Gastroesophageal sphincter (tissue), 4 donors: ENCODE data around the gene AHRR. TPM values are rescaled to one million over a fixed set of nuclear protein-coding genes. Genes with fewer than 3 reads are reported as not detected.

ENCODE experiments used
- ATAC-seq: fragments of 150-250 bp; one replicate; pipeline ENCODE4 v1.9.1; 2016; ENCODE audit warnings: mild to moderate bottlenecking, moderate library complexity
- H3K27ac ChIP-seq, 4 donors: fragments of 200-600 bp; sonication (generic) in 3 of 4; 1 replicate in 3 of 4; 2 replicates in 1 of 4; pipeline ENCODE4 v1.5.1; 2016 to 2019
- H3K27me3 ChIP-seq: fragments of 200-600 bp; sonication (generic); one replicate; pipeline ENCODE4 v1.5.1; 2019
- H3K36me3 ChIP-seq, 2 donors: fragments of 200-600 bp; sonication (generic); one replicate each; pipeline ENCODE4 v1.5.1; 2019; ENCODE audit warnings: control low read depth in 1 of 2
- H3K4me1 ChIP-seq, 3 donors: fragments of 200-600 bp; sonication (generic); 1 replicate in 2 of 3; 2 replicates in 1 of 3; pipeline ENCODE4 v1.5.1; 2016 to 2019; ENCODE audit warnings: control low read depth in 2 of 3
- H3K4me3 ChIP-seq, 2 donors: fragments of 200-600 bp; sonication (generic); one replicate each; pipeline ENCODE4 v1.5.1; 2019; ENCODE audit warnings: mild to moderate bottlenecking in 1 of 2, moderate library complexity in 1 of 2
- H3K9me3 ChIP-seq, 3 donors: fragments of 200-600 bp; sonication (generic); one replicate each; pipeline ENCODE4 v1.5.1; 2017 to 2019; ENCODE audit warnings: control low read depth in 2 of 3
- EP300 ChIP-seq: sonication (generic); formaldehyde crosslinking; IDR thresholded peaks from one replicate; pipeline ENCODE4 v1.6.1; 2017; ENCODE audit warnings: antibody characterized with exemption, mild to moderate bottlenecking
- POLR2A ChIP-seq, 2 donors: fragments of 450-650 bp; IDR thresholded peaks; one replicate each; pipeline ENCODE4 v1.6.1; 2017; ENCODE audit warnings: antibody characterized with exemption in 2 of 2, mild to moderate bottlenecking in 2 of 2, moderate library complexity in 1 of 2
- POLR2AphosphoS5 ChIP-seq: sonication (generic); formaldehyde crosslinking; IDR thresholded peaks from one replicate; pipeline ENCODE4 v1.6.1; 2017; ENCODE audit warnings: antibody characterized with exemption
- WGBS, 2 donors: methylation state at CpG; one replicate each; pipeline ENCODE4 v1.1.5; 2018; ENCODE audit warnings: low coverage in 1 of 2; 5-methylcytosine and 5-hydroxymethylcytosine counted together
- total RNA-seq, 4 donors: library from RNA; depleted of rRNA; stranded (reverse); fragments of >200 nt; gene quantifications; one replicate each; pipeline ENCODE4 v1.1.0, GENCODE V29; 2016
- TF ChIP-seq, protein P1 (sequence below), 4 experiments: fragments of 200-600 bp in 2 of 4; fragments of 450-650 bp in 2 of 4; sonication (generic) in 1 of 4; IDR thresholded peaks; one replicate each; pipeline ENCODE4 v1.5.1; 2017 to 2019; ENCODE audit warnings: antibody characterized with exemption in 4 of 4, mild to moderate bottlenecking in 2 of 4, moderate library complexity in 2 of 4

The AHRR gene
- total RNA-seq, 4 donors from 2014 or later, result 0.15 to 1.7 (median 0.45) TPM

DNA sequence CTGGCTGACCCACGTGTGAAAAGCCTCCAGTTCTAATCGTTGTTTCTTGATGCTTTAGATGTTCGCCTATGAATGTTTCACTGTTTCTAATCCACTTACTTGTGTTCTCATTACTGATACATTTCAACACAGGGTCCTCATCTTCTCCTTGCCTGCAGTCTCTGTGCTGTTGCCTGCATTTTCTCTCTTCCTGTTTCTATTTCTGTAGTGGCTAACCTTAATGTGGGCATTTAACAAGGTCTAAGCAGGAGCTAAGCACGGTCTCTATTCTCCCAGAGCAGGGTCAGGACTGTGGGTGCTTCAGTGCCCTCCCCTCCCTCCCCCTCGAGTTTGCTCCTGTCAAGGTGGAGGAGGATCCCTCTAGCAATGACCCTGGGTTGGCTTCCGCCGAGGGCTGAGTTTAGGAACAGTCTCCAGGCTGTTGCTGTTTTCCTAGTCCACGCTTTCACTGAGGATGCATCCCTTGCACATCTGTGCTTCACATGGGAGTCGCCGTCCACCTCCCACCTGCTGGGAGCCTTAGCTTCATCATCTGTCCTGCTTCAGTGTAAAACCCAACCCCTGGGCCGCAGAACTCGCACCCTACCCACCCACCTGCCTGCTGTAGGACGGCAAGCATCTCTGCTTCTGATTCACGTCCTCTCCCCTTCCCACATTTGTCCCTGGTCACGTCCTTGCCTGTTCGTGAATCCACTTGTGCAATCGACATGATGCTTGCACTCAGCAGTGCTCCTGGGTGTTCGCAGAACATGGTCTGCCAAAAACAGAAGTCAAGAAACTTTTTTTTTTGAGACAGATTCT is 119.1 kb downstream of the AHRR start:
- no peaks in the 10 kb centered on the region for H3K9me3 ChIP-seq
- WGBS, 2 donors, result 66 to 77% methylated on average over 6 to 12 of the region's 18 CpGs
- peaks cover 0 to 2% of the 10 kb centered on the region in 2 donors for H3K36me3 ChIP-seq
- H3K4me1 ChIP-seq, result peaks cover 0 to 31% (median 15%) of the 10 kb centered on the region in 3 donors
- peaks cover 25% of the 10 kb centered on the region for H3K27me3 ChIP-seq
- H3K4me3 ChIP-seq, result no peak overlapping the region
- TF ChIP-seq, protein P1, sequence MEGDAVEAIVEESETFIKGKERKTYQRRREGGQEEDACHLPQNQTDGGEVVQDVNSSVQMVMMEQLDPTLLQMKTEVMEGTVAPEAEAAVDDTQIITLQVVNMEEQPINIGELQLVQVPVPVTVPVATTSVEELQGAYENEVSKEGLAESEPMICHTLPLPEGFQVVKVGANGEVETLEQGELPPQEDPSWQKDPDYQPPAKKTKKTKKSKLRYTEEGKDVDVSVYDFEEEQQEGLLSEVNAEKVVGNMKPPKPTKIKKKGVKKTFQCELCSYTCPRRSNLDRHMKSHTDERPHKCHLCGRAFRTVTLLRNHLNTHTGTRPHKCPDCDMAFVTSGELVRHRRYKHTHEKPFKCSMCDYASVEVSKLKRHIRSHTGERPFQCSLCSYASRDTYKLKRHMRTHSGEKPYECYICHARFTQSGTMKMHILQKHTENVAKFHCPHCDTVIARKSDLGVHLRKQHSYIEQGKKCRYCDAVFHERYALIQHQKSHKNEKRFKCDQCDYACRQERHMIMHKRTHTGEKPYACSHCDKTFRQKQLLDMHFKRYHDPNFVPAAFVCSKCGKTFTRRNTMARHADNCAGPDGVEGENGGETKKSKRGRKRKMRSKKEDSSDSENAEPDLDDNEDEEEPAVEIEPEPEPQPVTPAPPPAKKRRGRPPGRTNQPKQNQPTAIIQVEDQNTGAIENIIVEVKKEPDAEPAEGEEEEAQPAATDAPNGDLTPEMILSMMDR (IDR thresholded peaks at IDR 0.05), result no peak
- TF ChIP-seq POLR2A (IDR thresholded peaks at IDR 0.05) (no peak), POLR2AphosphoS5 (no peak), EP300 (no peak)
- H3K27ac ChIP-seq, result no peak overlapping the region
- ATAC-seq, result no peak

DNA sequence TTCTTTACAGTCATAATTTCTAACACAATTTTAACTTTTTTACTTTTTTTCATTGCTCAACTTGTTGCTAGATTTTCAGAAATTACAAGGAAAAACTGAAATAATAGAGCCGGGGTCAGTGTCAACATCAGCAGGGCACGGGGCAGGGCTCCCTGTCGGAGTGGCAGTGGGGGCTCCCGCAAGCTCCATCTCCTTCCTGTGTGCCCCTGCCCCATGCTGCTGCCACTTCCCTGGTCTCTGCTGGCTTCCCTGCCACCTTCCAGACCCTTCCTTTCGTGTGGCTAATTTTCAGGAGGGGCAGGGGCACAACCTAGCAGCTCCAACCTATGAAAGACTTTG is 120.5 kb downstream of the AHRR start:
- TF ChIP-seq, protein P1 (IDR thresholded peaks at IDR 0.05), result no peak
- TF ChIP-seq POLR2A (IDR thresholded peaks at IDR 0.05), result no peak
- no peak for TF ChIP-seq EP300
- TF ChIP-seq POLR2AphosphoS5, result no peak
- Histone ChIP-seq H3K4me3 (peak overlapping the region in 1 of 2 donors; percentile 96), H3K27me3 (peaks cover 12% of the 10 kb centered on the region), H3K36me3 (peaks cover 0 to 15% of the 10 kb centered on the region in 2 donors), H3K9me3 (no peaks in the 10 kb centered on the region), H3K4me1 (peaks cover 0 to 36% (median 15%) of the 10 kb centered on the region in 3 donors), H3K27ac (no peak overlapping the region)
- no peak for ATAC-seq
- WGBS, 2 donors, result 92% methylated on average over 5 of the region's 5 CpGs; no CpG with 5 or more reads in 1 of the 2 donors

DNA sequence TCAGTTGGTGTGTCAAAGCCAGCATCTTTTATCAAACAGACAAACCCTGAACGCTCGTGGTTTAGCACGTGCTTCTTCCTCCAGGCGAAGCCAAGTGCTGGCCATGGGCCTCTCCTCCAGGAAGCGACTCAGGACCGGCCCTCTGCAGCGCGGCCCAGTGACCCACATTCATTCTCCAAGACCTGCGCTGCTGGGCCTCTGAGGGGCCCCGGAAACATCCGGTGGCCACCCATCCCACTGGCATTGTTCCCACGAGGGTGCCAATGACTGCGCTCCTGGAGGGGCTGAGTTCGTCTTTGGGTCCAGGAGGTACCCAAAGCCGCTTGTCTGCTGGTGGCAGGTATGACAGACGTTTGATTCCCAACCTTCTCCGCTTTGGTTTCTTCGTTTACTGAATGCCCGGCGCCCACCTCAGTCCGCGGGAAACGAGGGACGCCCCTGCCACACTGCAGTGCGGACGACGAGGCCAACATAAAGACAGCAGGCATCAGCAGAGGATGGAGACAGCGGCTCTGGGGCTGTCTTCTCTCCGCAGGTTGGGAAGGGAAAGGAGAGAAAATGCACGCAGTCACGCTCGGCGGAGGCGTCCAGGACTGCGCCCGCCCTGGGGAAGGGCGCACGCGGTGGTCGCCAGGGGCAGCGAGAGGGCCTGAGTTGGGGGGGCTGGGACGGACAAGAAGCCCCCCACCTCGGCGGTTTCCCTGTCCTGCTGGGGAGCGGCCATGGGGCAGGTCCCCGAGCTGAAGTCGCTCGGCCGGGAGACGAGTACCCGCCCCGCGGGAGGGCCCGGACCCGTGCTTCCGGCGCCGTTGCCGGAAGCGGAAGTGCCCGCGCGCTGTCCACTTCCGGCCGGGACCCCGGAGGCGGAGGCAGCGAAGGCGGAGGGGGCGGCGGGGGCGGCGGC is 121.1 kb downstream of the AHRR start, which contains the start of gene EXOC3:
TSS of gene EXOC3 (plus strand) at position 842 of the 904 bp plus-strand sequence. CDS start 3,030 bp downstream, outside the sequence.
- peaks cover 0 to 36% (median 15%) of the 10 kb centered on the region in 3 donors for H3K4me1 ChIP-seq
- peak within 1 kb of the TSS; percentile 75 to 96 for H3K4me3 ChIP-seq
- H3K9me3 ChIP-seq, result no peaks in the 10 kb centered on the region
- peaks cover 6% of the 10 kb centered on the region for H3K27me3 ChIP-seq
- 14% methylated on average over 23 of the region's 73 CpGs; no CpG with 5 or more reads in 1 of the 2 donors for WGBS, 2 donors
- peak; percentile 90 for ATAC-seq
- peaks cover 0 to 21% of the 10 kb centered on the region in 2 donors for H3K36me3 ChIP-seq
- TF ChIP-seq EP300, result no peak
- TF ChIP-seq, protein P1 (IDR thresholded peaks at IDR 0.05), result peak in 1 of 4 experiments; percentile 8
- TF ChIP-seq POLR2AphosphoS5, result peak; percentile 93
- peak; percentile 79 to 81 for TF ChIP-seq POLR2A (IDR thresholded peaks at IDR 0.05)
- peak within 1 kb of the TSS; percentile 49 to 89 (median 86) for H3K27ac ChIP-seq

DNA sequence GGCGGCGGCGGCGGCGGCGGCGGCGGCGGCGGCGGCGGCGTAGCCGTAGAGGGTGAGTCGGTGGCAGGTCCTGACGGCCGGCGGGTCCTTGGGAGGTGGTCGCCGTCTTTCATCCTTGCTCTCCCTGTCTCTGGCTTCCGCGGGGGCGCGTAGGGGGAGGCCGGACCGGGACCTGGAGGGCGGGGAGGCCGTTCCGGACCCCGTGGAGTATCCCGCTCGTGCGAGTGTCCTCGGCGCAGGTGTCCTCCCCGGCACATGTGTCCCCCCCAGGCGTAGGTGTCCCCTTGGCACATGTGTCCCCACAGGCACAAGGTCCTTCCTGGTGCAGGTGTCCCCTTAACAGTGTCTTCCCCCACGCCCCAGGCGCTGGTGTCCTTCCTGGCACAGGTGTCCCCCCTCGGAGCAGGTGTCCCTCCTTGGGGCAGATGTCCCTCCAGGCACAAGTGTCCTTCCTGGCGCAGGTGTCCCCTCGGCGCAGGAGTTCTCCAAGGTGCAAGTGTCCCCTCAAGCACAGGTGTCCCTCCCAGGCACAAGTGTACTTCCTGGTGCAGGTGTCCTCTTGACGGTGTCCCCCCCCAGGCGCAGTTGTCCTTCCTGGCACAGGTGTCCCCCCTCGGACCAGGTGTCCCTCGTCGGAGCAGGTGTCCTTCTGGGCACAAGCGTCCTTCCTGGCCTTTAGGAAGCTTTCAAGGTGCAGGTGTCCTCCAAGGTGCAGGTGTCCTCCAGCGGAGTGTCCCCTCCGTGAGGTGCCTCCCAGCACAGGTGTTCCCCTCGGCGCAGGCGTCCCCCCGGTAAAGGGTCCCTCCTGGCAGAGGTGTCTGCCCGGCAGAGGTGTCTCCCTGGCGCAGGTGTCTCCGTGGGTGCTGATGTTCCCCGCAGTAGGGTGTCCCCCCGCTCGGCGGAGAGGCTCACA is 122.0 kb downstream of the AHRR start:
- H3K9me3 ChIP-seq, result no peaks in the 10 kb centered on the region
- H3K4me3 ChIP-seq, result peak overlapping the region; percentile 75 to 96
- peak overlapping the region; percentile 4 to 89 (median 86) for H3K27ac ChIP-seq
- peaks cover 3% of the 10 kb centered on the region for H3K27me3 ChIP-seq
- H3K4me1 ChIP-seq, result peaks cover 0 to 43% (median 15%) of the 10 kb centered on the region in 3 donors
- 0% methylated on average over 3 to 4 of the region's 62 CpGs for WGBS, 2 donors
- peak; percentile 8 for ATAC-seq
- peaks cover 0 to 31% of the 10 kb centered on the region in 2 donors for H3K36me3 ChIP-seq
- TF ChIP-seq EP300, result no peak
- peak in 1 of 2 donors; percentile 38 for TF ChIP-seq POLR2A (IDR thresholded peaks at IDR 0.05)
- TF ChIP-seq, protein P1 (IDR thresholded peaks at IDR 0.05), result no peak
